H9 (cell line): Measurements from ENCODE around the gene YTHDC2. TPM values are rescaled to one million over a fixed set of nuclear protein-coding genes. Genes with fewer than 3 reads are reported as not detected.

Experiments used
- DNase-seq: peaks from one replicate; pipeline ENCODE4 v3.0.0-alpha.2; 2017
- H2AFZ ChIP-seq: one replicate; pipeline ENCODE4 v1.6.1; 2013; ENCODE audit warnings: mild to moderate bottlenecking, low read length, control low read depth, moderate library complexity
- H2AK5ac ChIP-seq: 2 replicates; pipeline ENCODE4 v1.6.1; 2013; ENCODE audit warnings: low read length, control low read depth, mixed read lengths; ENCODE audit not compliant: insufficient read length
- H2BK120ac ChIP-seq: one replicate; pipeline ENCODE4 v1.6.1; 2013; ENCODE audit warnings: low read depth, mild to moderate bottlenecking, low read length, control low read depth, inconsistent platforms; ENCODE audit not compliant: poor library complexity, severe bottlenecking
- H2BK12ac ChIP-seq: 2 replicates; pipeline ENCODE4 v1.6.1; 2013; ENCODE audit warnings: low read length, control low read depth, mixed read lengths, low read depth; ENCODE audit not compliant: insufficient read length
- H2BK15ac ChIP-seq: 2 replicates; pipeline ENCODE4 v1.6.1; 2013; ENCODE audit warnings: low read depth, low read length, control low read depth
- H2BK20ac ChIP-seq: one replicate; pipeline ENCODE4 v1.6.1; 2013; ENCODE audit warnings: low read depth, mild to moderate bottlenecking, low read length, control low read depth, inconsistent platforms; ENCODE audit not compliant: poor library complexity, severe bottlenecking
- H2BK5ac ChIP-seq: 2 replicates; pipeline ENCODE4 v1.6.1; 2013; ENCODE audit warnings: low read length, control low read depth, mixed read lengths; ENCODE audit not compliant: insufficient read length
- H3K14ac ChIP-seq: 2 replicates; pipeline ENCODE4 v1.6.1; 2013; ENCODE audit warnings: low read length, control low read depth; ENCODE audit not compliant: insufficient read depth
- H3K18ac ChIP-seq: 2 replicates; pipeline ENCODE4 v1.6.1; 2013; ENCODE audit warnings: low read depth, mild to moderate bottlenecking, mixed read lengths, low read length, control low read depth; ENCODE audit not compliant: insufficient read length
- H3K23ac ChIP-seq: 2 replicates; pipeline ENCODE4 v1.6.1; 2013; ENCODE audit warnings: low read length, control low read depth, mixed read lengths, low read depth; ENCODE audit not compliant: insufficient read length
- H3K23me2 ChIP-seq: 2 replicates; pipeline ENCODE4 v1.6.1; 2013; ENCODE audit warnings: low read depth, mild to moderate bottlenecking, mixed read lengths, low read length, control low read depth; ENCODE audit not compliant: insufficient read length, poor library complexity, severe bottlenecking
- H3K27ac ChIP-seq: 2 replicates; pipeline ENCODE4 v1.5.1; 2013; ENCODE audit warnings: low read length, control low read depth, mixed read lengths, low read depth; ENCODE audit not compliant: insufficient read length
- H3K27me3 ChIP-seq: 2 replicates; pipeline ENCODE4 v1.6.1; 2013; ENCODE audit warnings: low read length, control low read depth, inconsistent platforms; ENCODE audit not compliant: insufficient read depth
- H3K4ac ChIP-seq: 2 replicates; pipeline ENCODE4 v1.6.1; 2013; ENCODE audit warnings: low read depth, mild to moderate bottlenecking, control low read depth, inconsistent platforms, low read length, moderate library complexity
- H3K4me1 ChIP-seq: 2 replicates; pipeline ENCODE4 v1.6.1; 2013; ENCODE audit warnings: low read length, control low read depth, inconsistent platforms; ENCODE audit not compliant: insufficient read depth
- H3K4me2 ChIP-seq: 2 replicates; pipeline ENCODE4 v1.6.1; 2013; ENCODE audit warnings: low read length, control low read depth, mixed read lengths; ENCODE audit not compliant: insufficient read length, insufficient read depth
- H3K56ac ChIP-seq: 2 replicates; pipeline ENCODE4 v1.6.1; 2013; ENCODE audit warnings: low read depth, mild to moderate bottlenecking, mixed read lengths, low read length, control low read depth; ENCODE audit not compliant: insufficient read length
- H3K79me1 ChIP-seq: 2 replicates; pipeline ENCODE4 v1.6.1; 2013; ENCODE audit warnings: low read depth, mild to moderate bottlenecking, moderate library complexity, low read length, control low read depth, inconsistent platforms; ENCODE audit not compliant: insufficient read depth, poor library complexity, severe bottlenecking
- H3K79me2 ChIP-seq: 2 replicates; pipeline ENCODE4 v1.6.1; 2013; ENCODE audit warnings: low read length, control low read depth, inconsistent platforms; ENCODE audit not compliant: insufficient read depth
- H3K9ac ChIP-seq: 2 replicates; pipeline ENCODE4 v1.6.1; 2013; ENCODE audit warnings: low read length, control low read depth, mixed read lengths; ENCODE audit not compliant: insufficient read length; ENCODE audit errors: extremely low read depth
- H3K9me3 ChIP-seq: one replicate; pipeline ENCODE4 v1.6.1; 2013; ENCODE audit warnings: low read depth, low read length, inconsistent platforms; ENCODE audit not compliant: control insufficient read depth
- H3T11ph ChIP-seq: one replicate; pipeline ENCODE4 v1.6.1; 2013; ENCODE audit warnings: mild to moderate bottlenecking, low read length, control low read depth, inconsistent platforms
- H4K20me1 ChIP-seq: one replicate; pipeline ENCODE4 v1.6.1; 2013; ENCODE audit not compliant: control insufficient read depth, insufficient read length, insufficient read depth
- H4K5ac ChIP-seq: 2 replicates; pipeline ENCODE4 v1.6.1; 2013; ENCODE audit warnings: low read depth, mild to moderate bottlenecking, mixed read lengths, low read length, control low read depth; ENCODE audit not compliant: insufficient read length
- H4K8ac ChIP-seq: replicated peaks from 2 replicates; pipeline ENCODE4 v1.6.1; 2013; ENCODE audit warnings: low read length, control low read depth, mixed read lengths, low read depth; ENCODE audit not compliant: insufficient read length
- H4K91ac ChIP-seq: 2 replicates; pipeline ENCODE4 v1.6.1; 2013; ENCODE audit warnings: low read depth, mild to moderate bottlenecking, moderate library complexity, mixed read lengths, low read length, control low read depth; ENCODE audit not compliant: insufficient read length
- H3K27ac Mint-ChIP-seq, 3 experiments: 2 replicates in 2 of 3; 3 replicates in 1 of 3; pipeline ENCODE4 v1.8.0; 2020 to 2021; ENCODE audit warnings: mixed read lengths in 3 of 3, mild to moderate bottlenecking in 1 of 3, moderate library complexity in 1 of 3
- H3K27me3 Mint-ChIP-seq: 2 replicates; pipeline ENCODE4 v1.8.0; 2021; ENCODE audit warnings: low read depth, mild to moderate bottlenecking, moderate library complexity, mixed read lengths
- H3K36me3 Mint-ChIP-seq, 3 experiments: 2 replicates in 2 of 3; 3 replicates in 1 of 3; pipeline ENCODE4 v1.8.0; 2020 to 2021; ENCODE audit warnings: low read depth in 3 of 3, mixed read lengths in 3 of 3; ENCODE audit not compliant: insufficient read depth in 1 of 3
- H3K4me1 Mint-ChIP-seq, 2 experiments: 2 replicates each; pipeline ENCODE4 v1.8.0; 2020; ENCODE audit warnings: mixed read lengths in 2 of 2
- H3K4me3 Mint-ChIP-seq, 2 experiments: 2 replicates in 1 of 2; 3 replicates in 1 of 2; pipeline ENCODE4 v1.8.0; 2020 to 2021; ENCODE audit warnings: mild to moderate bottlenecking in 2 of 2, mixed read lengths in 2 of 2, moderate library complexity in 1 of 2
- H3K9me3 Mint-ChIP-seq, 2 experiments: 2 replicates in 1 of 2; 3 replicates in 1 of 2; pipeline ENCODE4 v1.8.0; 2020; ENCODE audit warnings: mild to moderate bottlenecking in 2 of 2, mixed read lengths in 2 of 2, moderate library complexity in 1 of 2
- total RNA-seq: library from RNA; stranded (reverse); gene quantifications from 2 replicates; pipeline ENCODE4 v1.2.1, GENCODE V29; 2021
- TF ChIP-seq, protein P1 (sequence below): fragments of 200-600 bp; sonication (generic); conservative IDR thresholded peaks from 3 replicates; pipeline ENCODE4 v1.8.0; 2021; ENCODE audit warnings: antibody characterized with exemption, mild to moderate bottlenecking

YTHDC2 gene
- total RNA-seq, 1 experiment from 2014 or later = 22.5 TPM

DNA sequence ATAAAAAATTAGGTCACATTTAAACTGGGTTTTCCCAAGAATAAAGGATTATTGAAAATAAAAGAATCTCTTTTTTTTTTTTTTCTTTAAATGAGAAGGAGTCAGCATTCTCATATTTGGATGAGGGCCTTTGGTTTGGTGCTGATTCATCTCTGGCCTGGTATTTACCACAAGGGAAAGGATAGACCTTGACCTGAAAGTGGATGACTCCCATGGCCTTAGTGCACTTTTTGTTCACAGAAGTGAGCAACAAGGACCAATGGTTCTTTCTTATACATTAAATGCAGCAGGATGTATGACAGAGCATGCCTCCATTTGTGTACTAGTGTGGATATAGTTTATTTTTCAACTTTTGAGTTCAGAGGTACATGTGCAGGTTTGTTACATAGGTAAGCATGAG lies 6.9 kb downstream of the YTHDC2 start:
- H3K79me2 ChIP-seq = no peaks in the 10 kb centered on the region
- no peak overlapping the region for H3K4me3 Mint-ChIP-seq
- no peak overlapping the region for H3K4me2 ChIP-seq
- H3T11ph ChIP-seq = no peak overlapping the region
- no peak overlapping the region for H3K9ac ChIP-seq
- no peak overlapping the region for H3K4ac ChIP-seq
- DNase-seq = no peak
- H3K27me3 ChIP-seq = no peaks in the 10 kb centered on the region
- no peak overlapping the region for H2AFZ ChIP-seq
- H3K23me2 ChIP-seq = no peaks in the 10 kb centered on the region
- H3K4me1 ChIP-seq = no peaks in the 10 kb centered on the region
- H3K4me1 Mint-ChIP-seq = peaks cover 6 to 13% of the 10 kb centered on the region in 2 experiments; a peak in 3 of 4 replicates
- no peak overlapping the region for H2BK12ac ChIP-seq
- H4K91ac ChIP-seq = no peak overlapping the region
- no peak overlapping the region for H2BK15ac ChIP-seq
- H3K79me1 ChIP-seq = no peaks in the 10 kb centered on the region
- no peak overlapping the region for H2BK20ac ChIP-seq
- no peak overlapping the region for H3K27ac ChIP-seq
- no peak overlapping the region for H2BK5ac ChIP-seq
- no peak overlapping the region for H4K8ac ChIP-seq
- H4K20me1 ChIP-seq = no peaks in the 10 kb centered on the region
- no peak overlapping the region for H4K5ac ChIP-seq
- H3K36me3 Mint-ChIP-seq = peaks cover 13 to 44% (median 30%) of the 10 kb centered on the region in 3 experiments; a peak in 6 of 7 replicates
- no peak overlapping the region for H3K18ac ChIP-seq
- no peak overlapping the region for H3K23ac ChIP-seq
- H3K9me3 Mint-ChIP-seq = no peaks in the 10 kb centered on the region
- no peaks in the 10 kb centered on the region for H3K9me3 ChIP-seq
- TF ChIP-seq, protein P1, sequence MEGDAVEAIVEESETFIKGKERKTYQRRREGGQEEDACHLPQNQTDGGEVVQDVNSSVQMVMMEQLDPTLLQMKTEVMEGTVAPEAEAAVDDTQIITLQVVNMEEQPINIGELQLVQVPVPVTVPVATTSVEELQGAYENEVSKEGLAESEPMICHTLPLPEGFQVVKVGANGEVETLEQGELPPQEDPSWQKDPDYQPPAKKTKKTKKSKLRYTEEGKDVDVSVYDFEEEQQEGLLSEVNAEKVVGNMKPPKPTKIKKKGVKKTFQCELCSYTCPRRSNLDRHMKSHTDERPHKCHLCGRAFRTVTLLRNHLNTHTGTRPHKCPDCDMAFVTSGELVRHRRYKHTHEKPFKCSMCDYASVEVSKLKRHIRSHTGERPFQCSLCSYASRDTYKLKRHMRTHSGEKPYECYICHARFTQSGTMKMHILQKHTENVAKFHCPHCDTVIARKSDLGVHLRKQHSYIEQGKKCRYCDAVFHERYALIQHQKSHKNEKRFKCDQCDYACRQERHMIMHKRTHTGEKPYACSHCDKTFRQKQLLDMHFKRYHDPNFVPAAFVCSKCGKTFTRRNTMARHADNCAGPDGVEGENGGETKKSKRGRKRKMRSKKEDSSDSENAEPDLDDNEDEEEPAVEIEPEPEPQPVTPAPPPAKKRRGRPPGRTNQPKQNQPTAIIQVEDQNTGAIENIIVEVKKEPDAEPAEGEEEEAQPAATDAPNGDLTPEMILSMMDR = no peak
- H3K27ac Mint-ChIP-seq = no peak overlapping the region
- no peak overlapping the region for H3K14ac ChIP-seq
- no peak overlapping the region for H3K56ac ChIP-seq
- H3K27me3 Mint-ChIP-seq = no peaks in the 10 kb centered on the region
- H2BK120ac ChIP-seq = no peak overlapping the region
- H2AK5ac ChIP-seq = no peak overlapping the region
